GM04503 (cell line): Measurements from ENCODE around the gene FICD.

ENCODE experiments used
- DNase-seq: peaks from one replicate; pipeline ENCODE4 v3.0.0-alpha.2; 2012; ENCODE audit warnings: low read depth

The FICD gene

DNA sequence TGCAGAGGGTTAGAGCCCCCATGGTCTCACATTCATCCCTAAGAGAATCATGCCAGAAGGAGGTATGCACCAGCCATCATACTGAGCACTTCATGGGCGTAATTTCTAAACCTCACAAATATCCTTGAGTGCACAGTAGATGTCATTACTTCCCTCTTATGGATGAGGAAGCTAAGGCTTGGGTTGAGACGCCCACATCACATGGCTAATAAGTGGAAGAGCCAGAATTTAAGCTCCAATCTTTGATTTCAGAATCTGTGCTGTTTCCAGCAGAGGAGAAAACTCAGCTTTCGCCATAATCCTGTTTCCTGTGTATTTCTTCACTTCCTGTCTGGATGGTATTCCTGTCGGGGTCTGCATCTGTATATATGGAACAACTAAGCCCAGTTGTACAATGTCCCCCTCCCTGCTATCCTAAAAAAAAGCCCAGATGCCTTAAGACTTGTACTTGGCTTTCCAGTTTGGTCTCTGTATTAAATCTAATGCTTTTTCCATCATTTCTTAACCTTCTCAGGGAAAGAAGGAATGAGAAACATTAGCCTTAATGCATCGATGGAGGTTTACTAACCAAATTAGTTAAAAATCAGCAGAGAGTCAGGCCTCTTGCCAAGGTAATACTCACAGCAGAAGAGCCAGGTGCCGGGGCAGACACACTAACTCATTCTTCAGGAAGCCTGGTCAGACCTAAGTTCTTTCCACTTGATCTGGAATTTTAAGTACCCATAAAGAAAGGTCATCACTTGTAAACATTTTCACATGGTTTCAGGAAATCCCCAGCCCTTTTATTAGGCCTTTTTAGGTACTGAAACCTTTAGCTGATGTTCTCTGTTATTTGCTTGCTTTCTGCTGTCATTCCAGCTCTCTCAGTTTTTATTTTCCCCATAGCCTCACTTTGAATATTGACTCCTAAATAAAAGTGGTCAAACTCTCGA lies 52.6 kb downstream of the FICD start:
- no peak for DNase-seq

DNA sequence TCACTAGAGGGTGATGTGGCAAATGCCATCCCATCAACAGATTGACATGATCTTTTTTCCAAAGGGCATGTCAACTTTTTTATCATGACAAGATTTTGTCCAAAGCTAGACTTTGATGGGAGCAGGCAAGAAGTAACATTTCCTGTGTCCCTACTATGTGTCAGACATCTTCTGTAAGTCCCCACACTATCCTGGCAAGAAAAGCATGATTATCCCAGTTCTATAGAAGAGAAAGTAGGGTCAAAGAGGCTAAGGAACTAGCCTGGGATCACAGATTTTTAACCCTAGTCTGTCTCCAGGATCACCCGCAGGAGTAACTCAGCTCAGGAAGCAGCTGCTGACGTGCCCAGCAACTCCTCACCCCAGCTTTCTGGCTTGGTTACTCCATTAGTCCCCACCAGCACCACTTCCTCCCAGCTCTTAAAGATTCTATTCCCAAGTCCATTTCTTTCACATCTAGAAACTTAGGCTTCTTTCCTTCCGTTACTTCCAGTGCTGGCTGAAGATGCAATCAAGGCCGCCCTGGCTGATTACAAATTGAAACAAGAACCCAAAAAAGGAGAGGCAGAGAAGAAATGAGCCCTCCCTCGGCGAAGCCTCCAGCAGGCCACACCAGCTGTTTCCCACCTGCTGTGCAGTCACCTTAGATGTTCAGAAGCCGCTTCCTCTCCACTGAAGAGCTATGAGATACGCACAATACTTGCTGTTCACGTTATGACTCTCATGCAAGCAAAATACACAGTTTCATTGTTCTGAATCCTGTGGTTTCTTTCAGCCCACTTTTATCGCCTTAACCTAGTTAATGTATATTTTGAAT lies 53.5 kb downstream of the FICD start:
- DNase-seq, result no peak
